Endothelial cell of umbilical vein (primary cell): Measurements from ENCODE around the gene USH1C. TPM values are rescaled to one million over a fixed set of nuclear protein-coding genes. Genes with fewer than 3 reads are reported as not detected.

Source experiments
- BruUV-seq: library from RNA; stranded (reverse); fragments of 400-500 nt; replicated peaks from 2 replicates; lab custom pipeline; 2021; lab: Mats Ljungman, UMichigan
- CTCF ChIA-PET: fragments of 300-600, 350-600 bp; sonication (Branson Sonifier 250); formaldehyde crosslinking; loops from one replicate; lab custom pipeline; 2021; ENCODE audit warnings: antibody characterized with exemption, inconsistent platforms; lab: Charles Lee
- POLR2A ChIA-PET: fragments of 300-600, 350-600 bp; sonication (Branson Sonifier 250); formaldehyde crosslinking; loops from one replicate; lab custom pipeline; 2021; ENCODE audit warnings: antibody characterized with exemption, inconsistent platforms; lab: Charles Lee
- DNase-seq: peaks from one replicate; pipeline ENCODE4 v3.0.0-alpha.2; 2011; ENCODE audit warnings: low read depth, low spot score
- FAIRE-seq: peaks from 2 replicates; lab custom pipeline; 2011; peaks lifted over from hg19 to GRCh38; lab: Jason Lieb, UNC
- H2AFZ ChIP-seq: 2 replicates; pipeline ENCODE4 v1.6.0; 2012; ENCODE audit warnings: low read depth, low read length, control low read depth, inconsistent platforms
- H3K27ac ChIP-seq: 2 replicates; pipeline ENCODE4 v1.5.1; 2011; ENCODE audit warnings: low read depth, mild to moderate bottlenecking, control low read depth, low read length, moderate library complexity; ENCODE audit not compliant: insufficient read depth
- H3K27me3 ChIP-seq, 2 experiments: 2 replicates each; pipeline versions ENCODE4 v1.6.0 to v1.6.1; 2011; ENCODE audit warnings: low read length in 2 of 2, mixed read lengths in 1 of 2; ENCODE audit not compliant: control insufficient read depth in 2 of 2, insufficient read depth in 2 of 2
- H3K36me3 ChIP-seq, 2 experiments: 2 replicates in 1 of 2; 3 replicates in 1 of 2; pipeline ENCODE4 v1.5.1; 2011; ENCODE audit warnings: low read length in 2 of 2, mild to moderate bottlenecking in 1 of 2, moderate library complexity in 1 of 2; ENCODE audit not compliant: control insufficient read depth in 2 of 2, insufficient read depth in 2 of 2; ENCODE audit errors: extremely low read depth in 1 of 2
- H3K4me1 ChIP-seq: 3 replicates; pipeline ENCODE4 v1.5.1; 2011; ENCODE audit warnings: mild to moderate bottlenecking, low read length; ENCODE audit not compliant: control insufficient read depth, insufficient read depth; ENCODE audit errors: extremely low read depth
- H3K4me2 ChIP-seq: 2 replicates; pipeline ENCODE4 v1.6.1; 2011; ENCODE audit warnings: low read length, control low read depth, mixed read lengths; ENCODE audit not compliant: insufficient read depth
- H3K4me3 ChIP-seq, 3 experiments: fragments of 200-600 bp in 1 of 3; sonication (generic), shearing (Covaris generic) in 1 of 3; replicated peaks in 1 of 3; 2 replicates each; pipeline ENCODE4 v1.5.1; 2011 to 2016; ENCODE audit warnings: control low read depth in 3 of 3, low read length in 3 of 3, mild to moderate bottlenecking in 2 of 3, inconsistent platforms in 1 of 3, low read depth in 1 of 3, moderate library complexity in 1 of 3; ENCODE audit not compliant: insufficient read depth in 1 of 3
- H3K79me2 ChIP-seq: 2 replicates; pipeline ENCODE4 v1.6.0; 2012; ENCODE audit warnings: low read length, inconsistent platforms; ENCODE audit not compliant: control insufficient read depth, insufficient read depth
- H3K9ac ChIP-seq: replicated peaks from 2 replicates; pipeline ENCODE3; 2011; ENCODE audit warnings: low read length, control low read depth; ENCODE audit not compliant: insufficient read depth; ENCODE audit errors: extremely low read depth
- H3K9me1 ChIP-seq: replicated peaks from 3 replicates; pipeline ENCODE4 v1.6.0; 2011; ENCODE audit warnings: mild to moderate bottlenecking, low read length; ENCODE audit not compliant: control insufficient read depth, insufficient read depth; ENCODE audit errors: extremely low read depth
- H3K9me3 ChIP-seq: replicated peaks from 2 replicates; pipeline ENCODE4 v1.5.1; 2012; ENCODE audit warnings: low read length, inconsistent platforms; ENCODE audit not compliant: control insufficient read depth, insufficient read depth
- H4K20me1 ChIP-seq: replicated peaks from 2 replicates; pipeline ENCODE3; 2011; ENCODE audit warnings: mild to moderate bottlenecking, low read length; ENCODE audit not compliant: control insufficient read depth, insufficient read depth; ENCODE audit errors: extremely low read depth
- FOS ChIP-seq: IDR thresholded peaks from 2 replicates; pipeline ENCODE4 v1.6.1; 2011; ENCODE audit warnings: mild to moderate bottlenecking, low read length, moderate library complexity, borderline replicate concordance; ENCODE audit not compliant: insufficient read depth
- GATA2 ChIP-seq: IDR thresholded peaks from 2 replicates; pipeline ENCODE4 v1.7.0; 2011; ENCODE audit warnings: low read depth, mild to moderate bottlenecking, moderate library complexity, mixed read lengths, low read length; ENCODE audit not compliant: insufficient read length, insufficient read depth
- JUN ChIP-seq: IDR thresholded peaks from 2 replicates; pipeline ENCODE4 v1.6.1; 2011; ENCODE audit warnings: borderline replicate concordance, low read depth; ENCODE audit not compliant: insufficient read length, insufficient read depth
- MYC ChIP-seq: IDR thresholded peaks from one replicate; pipeline ENCODE4 v1.6.1; 2011; ENCODE audit warnings: mild to moderate bottlenecking, low read depth, low read length
- dilution Hi-C: fragments of 300-500 bp; cut with MboI; formaldehyde crosslinking; loops from one replicate; pipeline ENCODE4 v1.15.0; 2019; ENCODE audit warnings: low sequenced_read_pairs; ENCODE audit not compliant: extremely low pct_ligation_motif_present
- intact Hi-C: fragments of 100-400 bp; cut with micrococcal nuclease; formaldehyde crosslinking; loops from one replicate; pipeline ENCODE4 v1.10.0; 2022
- polyA plus RNA-seq, 4 experiments: library from polyadenylated mRNA; depleted of rRNA in 3 of 4; stranded (reverse) in 3 of 4; unstranded in 1 of 4; fragments of >200 nt; gene quantifications; 2 replicates each; pipeline versions ENCODE4 v1.2.1 to v1.2.3, GENCODE V29; 2011 to 2012; ENCODE audit warnings: missing spikeins in 1 of 4
- total RNA-seq: library from RNA; stranded (reverse); gene quantifications from 2 replicates; pipeline ENCODE4 v1.2.3, GENCODE V29; 2021
- TF ChIP-seq, protein P1 (sequence below), 2 donors: IDR thresholded peaks; 1 replicate in 1 of 2; 2 replicates in 1 of 2; pipeline ENCODE4 v1.5.1; 2011; ENCODE audit warnings: low read length in 2 of 2, mild to moderate bottlenecking in 2 of 2, moderate library complexity in 2 of 2, control low read depth in 1 of 2, inconsistent platforms in 1 of 2, low read depth in 1 of 2; ENCODE audit not compliant: insufficient read depth in 1 of 2; ENCODE audit errors: extremely low read depth in 1 of 2

USH1C gene
- total and polyA plus RNA-seq, 2 donors (not counting 3 experiments of a cell fraction or from before 2014, with no cell fraction given): not detected

DNA sequence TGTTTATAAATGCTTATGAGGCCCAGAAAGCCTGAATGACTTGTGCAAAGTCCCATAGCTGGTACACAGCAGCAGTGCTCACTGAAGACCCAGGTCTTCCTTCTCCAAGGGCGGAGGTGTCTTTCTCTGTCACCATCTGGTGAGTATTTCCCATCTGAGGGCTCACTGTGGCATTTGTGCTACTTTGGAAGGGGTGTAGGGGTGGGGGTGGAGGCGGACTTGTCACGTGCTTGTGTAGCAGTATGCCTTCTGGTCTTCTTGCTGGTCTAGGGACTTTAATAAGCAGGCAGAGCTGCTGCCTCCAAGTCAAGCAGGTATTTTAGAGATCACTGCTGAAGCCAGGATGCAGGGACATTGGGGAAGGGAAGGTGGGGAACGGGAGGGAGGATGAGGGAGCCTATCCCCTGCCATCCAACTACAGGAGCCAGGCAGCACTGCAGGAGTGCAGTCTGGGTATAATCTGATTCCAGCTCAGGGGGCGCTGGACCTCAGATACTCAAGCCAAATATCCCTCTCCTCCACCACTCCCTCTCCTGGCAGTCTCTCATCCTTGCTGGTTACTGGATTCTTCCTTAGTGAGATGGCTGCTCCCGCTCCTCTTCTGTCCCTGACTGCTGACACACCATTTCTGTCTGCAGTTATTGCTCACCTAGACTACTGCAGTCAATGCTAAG, 71.0 kb downstream of the USH1C start:
- Histone ChIP-seq H3K4me3 (no peak overlapping the region), H4K20me1 (no peaks in the 10 kb centered on the region), H2AFZ (no peak overlapping the region), H3K27ac (no peak overlapping the region), H3K9ac (no peak overlapping the region), H3K9me1 (no peaks in the 10 kb centered on the region), H3K9me3 (no peaks in the 10 kb centered on the region), H3K79me2 (no peaks in the 10 kb centered on the region), H3K27me3 (peaks cover 42 to 44% of the 10 kb centered on the region in 2 experiments), H3K4me1 (no peaks in the 10 kb centered on the region), H3K36me3 (no peaks in the 10 kb centered on the region), H3K4me2 (no peak overlapping the region)
- TF ChIP-seq, protein P1, sequence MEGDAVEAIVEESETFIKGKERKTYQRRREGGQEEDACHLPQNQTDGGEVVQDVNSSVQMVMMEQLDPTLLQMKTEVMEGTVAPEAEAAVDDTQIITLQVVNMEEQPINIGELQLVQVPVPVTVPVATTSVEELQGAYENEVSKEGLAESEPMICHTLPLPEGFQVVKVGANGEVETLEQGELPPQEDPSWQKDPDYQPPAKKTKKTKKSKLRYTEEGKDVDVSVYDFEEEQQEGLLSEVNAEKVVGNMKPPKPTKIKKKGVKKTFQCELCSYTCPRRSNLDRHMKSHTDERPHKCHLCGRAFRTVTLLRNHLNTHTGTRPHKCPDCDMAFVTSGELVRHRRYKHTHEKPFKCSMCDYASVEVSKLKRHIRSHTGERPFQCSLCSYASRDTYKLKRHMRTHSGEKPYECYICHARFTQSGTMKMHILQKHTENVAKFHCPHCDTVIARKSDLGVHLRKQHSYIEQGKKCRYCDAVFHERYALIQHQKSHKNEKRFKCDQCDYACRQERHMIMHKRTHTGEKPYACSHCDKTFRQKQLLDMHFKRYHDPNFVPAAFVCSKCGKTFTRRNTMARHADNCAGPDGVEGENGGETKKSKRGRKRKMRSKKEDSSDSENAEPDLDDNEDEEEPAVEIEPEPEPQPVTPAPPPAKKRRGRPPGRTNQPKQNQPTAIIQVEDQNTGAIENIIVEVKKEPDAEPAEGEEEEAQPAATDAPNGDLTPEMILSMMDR (IDR thresholded peaks at IDR 0.05; ENCODE audit: extremely low read depth in 1 of 2, insufficient read depth in 1 of 2, low read depth in 1 of 2, low read length in 2 of 2): peak in 1 of 2 donors; percentile 32
- TF ChIP-seq FOS (no peak), MYC (no peak), GATA2 (no peak), JUN (no peak)
- FAIRE-seq: no peak
- dilution Hi-C loops (no loop called here), intact Hi-C loops (no loop called here)
- ChIA-PET POLR2A (no interaction called here), CTCF (interaction anchor here (1.6 kb wide), 1 partner anchor 89 kb away, joined by 5 read pairs; no protein-coding TSS in a partner anchor)
- DNase-seq: no peak
- no TSS peak for BruUV-seq
